Liver (tissue), 9 donors: ENCODE data around the gene GXYLT1. TPM values are rescaled to one million over a fixed set of nuclear protein-coding genes. Genes with fewer than 3 reads are reported as not detected.

Experiments used
- DNase-seq: peaks from one replicate; pipeline ENCODE4 v3.0.0-alpha.2; 2017; ENCODE audit warnings: low spot score
- H3K27ac ChIP-seq, 2 donors: one replicate each; pipeline ENCODE4 v1.7.0; 2013; ENCODE audit warnings: inconsistent platforms in 2 of 2, low read length in 2 of 2, control low read depth in 1 of 2, low read depth in 1 of 2, mild to moderate bottlenecking in 1 of 2
- H3K27me3 ChIP-seq, 4 donors: one replicate each; pipeline versions ENCODE4 v1.6.1 to v1.7.0; 2013; ENCODE audit warnings: low read length in 3 of 4, inconsistent platforms in 1 of 4, mild to moderate bottlenecking in 1 of 4, moderate library complexity in 1 of 4; ENCODE audit not compliant: control insufficient read depth in 4 of 4, insufficient read depth in 4 of 4
- H3K36me3 ChIP-seq, 4 donors: one replicate each; pipeline versions ENCODE4 v1.6.1 to v1.7.0; 2013; ENCODE audit warnings: low read length in 3 of 4, mild to moderate bottlenecking in 3 of 4, low read depth in 1 of 4, moderate library complexity in 1 of 4; ENCODE audit not compliant: control insufficient read depth in 4 of 4, insufficient read depth in 3 of 4
- H3K4me1 ChIP-seq, 4 donors: one replicate each; pipeline versions ENCODE4 v1.6.1 to v1.7.0; 2013; ENCODE audit warnings: low read length in 3 of 4, mild to moderate bottlenecking in 3 of 4, moderate library complexity in 1 of 4; ENCODE audit not compliant: control insufficient read depth in 4 of 4, insufficient read depth in 4 of 4
- H3K4me3 ChIP-seq, 3 donors: one replicate each; pipeline versions ENCODE4 v1.6.1 to v1.7.0; 2013; ENCODE audit warnings: low read length in 3 of 3, control low read depth in 1 of 3, low read depth in 1 of 3, mild to moderate bottlenecking in 1 of 3
- H3K9ac ChIP-seq, 2 donors: one replicate each; pipeline ENCODE4 v1.7.0; 2013; ENCODE audit warnings: low read length in 2 of 2, mild to moderate bottlenecking in 2 of 2, moderate library complexity in 2 of 2, control low read depth in 1 of 2, low read depth in 1 of 2
- H3K9me3 ChIP-seq, 4 donors: one replicate each; pipeline versions ENCODE4 v1.6.1 to v1.7.0; 2013; ENCODE audit warnings: low read length in 3 of 4; ENCODE audit not compliant: control insufficient read depth in 4 of 4
- ATF3 ChIP-seq: IDR thresholded peaks from 2 replicates; pipeline ENCODE4 v1.6.1; 2016; ENCODE audit warnings: antibody characterized with exemption
- FOXA1 ChIP-seq: IDR thresholded peaks from 2 replicates; pipeline ENCODE4 v1.6.1; 2016; ENCODE audit warnings: antibody characterized with exemption
- FOXA2 ChIP-seq: IDR thresholded peaks from 2 replicates; pipeline ENCODE4 v1.6.1; 2016; ENCODE audit warnings: antibody characterized with exemption
- GABPA ChIP-seq, 2 donors: IDR thresholded peaks in 1 of 2; conservative IDR thresholded peaks in 1 of 2; 2 replicates each; pipeline ENCODE4 v1.6.1; 2016; ENCODE audit warnings: antibody characterized with exemption in 2 of 2, mild to moderate bottlenecking in 1 of 2, moderate library complexity in 1 of 2
- HNF4A ChIP-seq, 2 donors: conservative IDR thresholded peaks; 2 replicates each; pipeline ENCODE4 v1.6.1; 2016; ENCODE audit warnings: antibody characterized with exemption in 2 of 2, mild to moderate bottlenecking in 2 of 2
- HNF4G ChIP-seq: IDR thresholded peaks from 2 replicates; pipeline ENCODE4 v1.6.1; 2016; ENCODE audit warnings: antibody characterized with exemption
- JUND ChIP-seq, 2 donors: IDR thresholded peaks; 2 replicates each; pipeline ENCODE4 v1.6.1; 2016; ENCODE audit warnings: antibody characterized with exemption in 2 of 2
- REST ChIP-seq: IDR thresholded peaks from 2 replicates; pipeline ENCODE4 v1.6.1; 2016; ENCODE audit warnings: antibody characterized with exemption, mild to moderate bottlenecking
- TAF1 ChIP-seq: conservative IDR thresholded peaks from 2 replicates; pipeline ENCODE4 v1.6.1; 2016; ENCODE audit warnings: antibody characterized with exemption, mild to moderate bottlenecking
- YY1 ChIP-seq: IDR thresholded peaks from 2 replicates; pipeline ENCODE4 v1.6.1; 2016; ENCODE audit warnings: antibody characterized with exemption, mild to moderate bottlenecking
- whole genome bisulfite sequencing: extraction: QIAGEN DNeasy Blood & Tissue Kit; methylation state at CpG from one replicate; pipeline ENCODE4 v1.1.7; 2013; 5-methylcytosine and 5-hydroxymethylcytosine counted together
- polyA plus RNA-seq, 2 donors: library from polyadenylated mRNA; stranded (reverse) in 1 of 2; unstranded in 1 of 2; fragments of 200-250 nt in 1 of 2; fragments of >200 nt in 1 of 2; fragmentation: Nextera tagmentation in 1 of 2; extraction: Ambion mirVana in 1 of 2; gene quantifications; one replicate each; pipeline versions ENCODE4 v1.2.1 to v1.2.3, GENCODE V29; 2013 to 2015
- total RNA-seq, 2 donors: library from RNA; depleted of rRNA; stranded (reverse); fragments of >200 nt; gene quantifications; one replicate each; pipeline ENCODE4 v1.2.3, GENCODE V29; 2014
- TF ChIP-seq, protein P1 (sequence below): IDR thresholded peaks from 2 replicates; pipeline ENCODE4 v1.6.1; 2016; ENCODE audit warnings: antibody characterized with exemption
- TF ChIP-seq, protein P2 (sequence below): fragments of 150-350 bp; IDR thresholded peaks from 2 replicates; pipeline ENCODE4 v1.5.1; 2017; ENCODE audit warnings: improper control_type of control experiment, low read depth, low read length; ENCODE audit not compliant: missing input control
- donor health status: healthy.
- donor health status: healthy.
- donor health status: healthy.
- donor health status: healthy.
- donor health status: healthy.

GXYLT1 gene
- total and polyA plus RNA-seq, 4 donors, result 2.8 to 13.7 (median 7.6) TPM

GRCh38 chr12:42097971-42098370 is 46.7 kb downstream of the GXYLT1 start:
- DNase-seq, result no peak
- Histone ChIP-seq H3K36me3 (peaks cover 0 to 4% (median 0%) of the 10 kb centered on the region in 4 donors), H3K9me3 (no peaks in the 10 kb centered on the region), H3K4me3 (no peak overlapping the region), H3K27me3 (no peaks in the 10 kb centered on the region), H3K9ac (no peak overlapping the region), H3K27ac (no peak overlapping the region), H3K4me1 (peaks cover 0 to under 1% (median 0%) of the 10 kb centered on the region in 4 donors)
- WGBS, result 70% methylated on average over 5 of the region's 5 CpGs
- no peak for TF ChIP-seq HNF4G
- peak; percentile 83 for TF ChIP-seq YY1
- TF ChIP-seq GABPA (IDR thresholded peaks at IDR 0.05 in 1 of 2, conservative IDR thresholded peaks at IDR 0.05 in 1 of 2), result no peak

DNA sequence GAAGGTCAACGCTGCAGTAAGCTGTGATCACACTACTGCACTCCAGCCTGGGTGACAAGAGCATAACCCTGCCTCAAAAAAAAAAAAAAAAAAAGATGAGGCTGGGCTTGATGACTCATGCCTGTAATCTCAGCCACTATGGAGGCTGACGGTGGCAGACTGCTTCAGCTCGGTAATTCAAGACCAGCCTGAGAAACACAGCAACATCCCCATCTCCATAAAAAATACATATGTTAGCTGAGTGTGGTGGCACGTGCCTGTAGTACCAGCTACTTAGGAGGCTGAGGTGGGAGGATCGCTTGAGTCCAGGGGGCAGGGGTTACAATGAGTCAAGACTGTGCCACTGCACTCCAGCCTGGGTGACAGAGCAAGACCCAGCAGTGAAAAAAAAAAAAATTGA is 50.4 kb downstream of the GXYLT1 start:
- Histone ChIP-seq H3K9me3 (no peaks in the 10 kb centered on the region), H3K4me1 (no peaks in the 10 kb centered on the region), H3K27me3 (no peaks in the 10 kb centered on the region), H3K27ac (no peak overlapping the region), H3K36me3 (peaks cover 0 to 4% (median 0%) of the 10 kb centered on the region in 4 donors), H3K9ac (no peak overlapping the region), H3K4me3 (no peak overlapping the region)
- peak in 1 of 2 donors; percentile 31 for TF ChIP-seq JUND (IDR thresholded peaks at IDR 0.05)
- TF ChIP-seq, protein P1, sequence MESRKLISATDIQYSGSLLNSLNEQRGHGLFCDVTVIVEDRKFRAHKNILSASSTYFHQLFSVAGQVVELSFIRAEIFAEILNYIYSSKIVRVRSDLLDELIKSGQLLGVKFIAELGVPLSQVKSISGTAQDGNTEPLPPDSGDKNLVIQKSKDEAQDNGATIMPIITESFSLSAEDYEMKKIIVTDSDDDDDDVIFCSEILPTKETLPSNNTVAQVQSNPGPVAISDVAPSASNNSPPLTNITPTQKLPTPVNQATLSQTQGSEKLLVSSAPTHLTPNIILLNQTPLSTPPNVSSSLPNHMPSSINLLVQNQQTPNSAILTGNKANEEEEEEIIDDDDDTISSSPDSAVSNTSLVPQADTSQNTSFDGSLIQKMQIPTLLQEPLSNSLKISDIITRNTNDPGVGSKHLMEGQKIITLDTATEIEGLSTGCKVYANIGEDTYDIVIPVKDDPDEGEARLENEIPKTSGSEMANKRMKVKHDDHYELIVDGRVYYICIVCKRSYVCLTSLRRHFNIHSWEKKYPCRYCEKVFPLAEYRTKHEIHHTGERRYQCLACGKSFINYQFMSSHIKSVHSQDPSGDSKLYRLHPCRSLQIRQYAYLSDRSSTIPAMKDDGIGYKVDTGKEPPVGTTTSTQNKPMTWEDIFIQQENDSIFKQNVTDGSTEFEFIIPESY, result no peak
- no peak for DNase-seq
- 88% methylated on average over 5 of the region's 5 CpGs for WGBS

- H3K9ac ChIP-seq, result no peak overlapping the region
These were observed 52.9 kb downstream of the GXYLT1 start for GRCh38 chr12:42091769-42092168.

More at GRCh38 chr12:42091769-42092168, 52.9 kb downstream of the GXYLT1 start:
- Histone ChIP-seq H3K9me3 (no peaks in the 10 kb centered on the region), H3K4me3 (no peak overlapping the region), H3K4me1 (no peaks in the 10 kb centered on the region), H3K27ac (no peak overlapping the region), H3K36me3 (peaks cover 0 to 6% (median 1%) of the 10 kb centered on the region in 4 donors), H3K27me3 (no peaks in the 10 kb centered on the region)
- 92% methylated on average over 2 of the region's 2 CpGs for WGBS
- TF ChIP-seq JUND (IDR thresholded peaks at IDR 0.05) (no peak), TAF1 (no peak), FOXA2 (no peak), ATF3 (no peak), HNF4A (conservative IDR thresholded peaks at IDR 0.05) (no peak), FOXA1 (no peak), HNF4G (no peak), REST (no peak)
- TF ChIP-seq, protein P1, result no peak
- TF ChIP-seq, protein P2, sequence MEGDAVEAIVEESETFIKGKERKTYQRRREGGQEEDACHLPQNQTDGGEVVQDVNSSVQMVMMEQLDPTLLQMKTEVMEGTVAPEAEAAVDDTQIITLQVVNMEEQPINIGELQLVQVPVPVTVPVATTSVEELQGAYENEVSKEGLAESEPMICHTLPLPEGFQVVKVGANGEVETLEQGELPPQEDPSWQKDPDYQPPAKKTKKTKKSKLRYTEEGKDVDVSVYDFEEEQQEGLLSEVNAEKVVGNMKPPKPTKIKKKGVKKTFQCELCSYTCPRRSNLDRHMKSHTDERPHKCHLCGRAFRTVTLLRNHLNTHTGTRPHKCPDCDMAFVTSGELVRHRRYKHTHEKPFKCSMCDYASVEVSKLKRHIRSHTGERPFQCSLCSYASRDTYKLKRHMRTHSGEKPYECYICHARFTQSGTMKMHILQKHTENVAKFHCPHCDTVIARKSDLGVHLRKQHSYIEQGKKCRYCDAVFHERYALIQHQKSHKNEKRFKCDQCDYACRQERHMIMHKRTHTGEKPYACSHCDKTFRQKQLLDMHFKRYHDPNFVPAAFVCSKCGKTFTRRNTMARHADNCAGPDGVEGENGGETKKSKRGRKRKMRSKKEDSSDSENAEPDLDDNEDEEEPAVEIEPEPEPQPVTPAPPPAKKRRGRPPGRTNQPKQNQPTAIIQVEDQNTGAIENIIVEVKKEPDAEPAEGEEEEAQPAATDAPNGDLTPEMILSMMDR, result no peak
- DNase-seq, result no peak
